ENCODE data around the gene SIM1.

SIM1 gene

DNA sequence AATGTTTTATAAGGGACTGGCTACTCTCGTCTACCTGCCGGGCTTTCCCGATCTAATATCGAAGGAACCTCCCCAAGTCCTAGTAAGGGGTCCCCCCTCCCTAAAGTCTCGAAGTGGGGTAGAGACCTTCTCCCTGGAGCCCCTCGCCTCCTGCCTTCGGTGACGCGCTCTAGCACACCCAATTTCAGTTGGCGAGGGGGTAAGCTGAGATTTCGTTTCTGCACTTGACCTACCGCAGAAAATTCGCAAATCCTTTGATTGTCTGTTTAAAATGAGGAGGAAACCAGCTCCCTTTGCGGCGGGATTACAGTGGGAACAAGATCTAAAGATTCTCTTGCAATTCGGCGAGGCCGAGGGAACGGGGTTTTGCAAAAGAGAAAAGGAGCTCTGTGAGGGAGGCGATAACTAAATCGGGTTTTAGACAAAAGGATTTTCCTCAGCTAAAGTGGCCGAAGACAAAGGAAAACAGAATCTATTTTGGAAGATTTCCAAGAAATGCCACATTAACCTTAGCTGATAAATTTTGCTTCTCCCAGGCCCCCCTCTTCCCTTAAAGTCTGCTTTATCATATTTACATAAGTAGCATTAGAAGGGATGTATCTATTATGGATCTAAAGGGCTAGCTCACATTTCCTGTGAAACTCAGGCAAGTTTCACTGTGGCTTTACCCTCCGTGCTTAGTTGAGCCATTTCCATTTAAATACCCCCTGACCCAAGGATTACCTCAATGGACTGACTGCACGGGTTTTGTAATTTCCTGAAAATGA is 8.4 kb downstream of the SIM1 start:
- DNase-seq = no peak

DNA sequence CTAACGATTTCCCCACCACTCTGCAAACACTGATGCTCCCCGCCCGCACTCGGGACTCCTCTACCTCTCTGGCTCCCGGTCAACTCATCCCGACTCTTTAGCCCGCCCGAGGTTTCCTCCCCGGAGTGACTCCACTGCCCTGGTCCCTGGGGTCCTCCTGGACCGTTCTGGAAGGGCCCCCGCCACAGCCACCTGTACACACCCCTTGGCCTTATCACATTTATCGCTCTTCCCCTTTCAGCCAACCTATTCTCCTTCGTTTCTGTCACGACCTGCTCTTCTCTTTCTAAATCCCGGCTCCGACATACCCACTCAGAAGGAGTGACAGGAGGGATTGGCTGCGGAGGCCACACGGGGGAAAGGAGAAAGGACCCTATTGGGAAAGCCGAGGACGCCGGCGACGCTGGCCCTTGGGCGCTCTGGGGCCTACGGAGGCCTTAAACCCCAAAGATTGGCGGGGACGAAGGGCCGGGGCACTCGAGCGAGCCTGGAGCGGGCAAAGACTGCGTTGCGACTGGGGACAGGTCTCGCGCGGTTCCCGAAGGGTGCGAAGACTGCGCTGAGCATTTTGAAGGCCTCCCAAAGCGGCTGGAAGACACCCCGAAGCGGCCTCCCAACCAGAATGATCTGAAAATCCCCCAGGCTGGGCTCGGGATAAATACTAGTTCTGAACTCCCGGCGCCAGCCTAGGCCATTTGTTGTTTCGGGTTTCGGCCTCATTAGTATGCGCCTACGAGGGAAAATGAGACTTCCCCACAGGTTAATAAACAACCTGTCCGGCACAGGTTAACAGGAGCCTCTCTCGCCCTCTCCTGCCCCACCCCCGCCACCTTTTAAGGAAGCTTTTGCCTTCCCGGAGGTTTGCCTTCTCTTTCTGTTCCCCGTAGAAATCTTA is 9.2 kb downstream of the SIM1 start:
- DNase-seq = no peak

DNA sequence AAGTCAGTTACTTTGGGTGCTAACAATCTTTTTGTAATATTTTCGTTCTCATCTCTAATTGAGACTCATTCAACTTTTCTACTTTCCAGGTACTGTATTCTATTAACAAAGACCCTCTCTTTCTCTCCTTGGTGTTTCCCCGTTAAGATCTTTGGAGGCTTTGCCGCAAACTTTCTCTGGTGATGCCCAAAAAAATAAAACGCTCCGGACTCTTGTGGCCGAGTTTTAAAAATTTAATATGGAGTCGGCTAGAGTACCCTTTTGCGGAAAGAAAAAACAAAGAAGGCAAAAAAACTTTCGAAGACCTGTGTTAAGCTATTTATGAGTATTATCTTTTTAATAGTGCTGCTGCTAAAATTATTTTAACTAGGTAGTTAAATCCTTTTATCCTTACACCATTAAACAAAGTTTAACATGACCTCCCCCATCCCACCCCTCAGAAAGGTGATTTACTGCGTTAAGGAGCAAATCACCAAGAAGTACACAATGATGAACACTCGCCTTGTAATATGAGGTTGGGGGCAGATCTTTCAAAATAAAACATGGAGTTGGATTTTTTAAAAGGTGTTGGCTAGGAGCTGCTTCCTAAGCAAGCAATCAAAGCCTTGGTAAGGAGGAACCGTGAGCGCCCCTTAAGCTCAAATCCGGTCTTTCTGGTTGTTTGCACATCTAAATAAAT is 10.0 kb downstream of the SIM1 start:
- no peak for DNase-seq

DNA sequence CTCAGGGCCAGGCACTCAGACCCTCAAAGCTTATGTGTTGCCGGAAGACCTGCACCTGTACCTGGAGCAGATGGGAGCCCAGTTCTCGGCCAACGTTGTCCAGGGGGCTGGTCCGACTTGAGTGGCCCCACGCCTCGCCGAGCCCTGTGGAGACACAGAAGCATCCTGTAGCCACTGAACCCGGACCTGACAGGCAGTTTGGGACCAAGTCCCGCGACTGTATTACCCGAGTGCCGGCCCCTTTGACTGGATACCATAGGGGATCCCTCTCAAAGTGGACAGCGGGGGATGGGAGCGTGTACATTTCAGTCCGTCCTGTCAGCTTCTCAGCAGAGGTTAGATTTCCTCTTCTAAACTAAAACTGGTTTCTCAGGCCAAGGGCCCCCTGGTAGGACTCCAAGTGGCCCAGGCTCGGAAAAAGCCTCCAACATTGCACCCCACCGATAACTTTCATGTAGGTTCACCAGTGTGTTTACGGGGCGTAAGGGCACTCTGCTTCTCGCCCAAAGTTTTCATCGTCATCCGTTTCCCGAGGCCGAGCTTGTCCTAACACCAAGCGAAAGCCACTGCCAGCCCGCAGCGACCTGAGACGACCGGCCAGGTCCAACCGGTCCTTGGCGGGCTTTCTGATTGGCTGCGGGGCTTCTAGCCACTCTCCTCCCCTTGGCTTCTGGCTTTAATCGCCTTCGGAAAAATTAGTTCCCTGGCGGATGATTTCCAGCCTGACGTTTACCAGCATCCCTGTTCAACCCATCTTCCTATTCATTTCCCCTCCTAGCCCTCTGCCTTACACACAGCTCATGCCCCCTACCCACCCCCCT is 10.8 kb downstream of the SIM1 start:
- no peak for DNase-seq

DNA sequence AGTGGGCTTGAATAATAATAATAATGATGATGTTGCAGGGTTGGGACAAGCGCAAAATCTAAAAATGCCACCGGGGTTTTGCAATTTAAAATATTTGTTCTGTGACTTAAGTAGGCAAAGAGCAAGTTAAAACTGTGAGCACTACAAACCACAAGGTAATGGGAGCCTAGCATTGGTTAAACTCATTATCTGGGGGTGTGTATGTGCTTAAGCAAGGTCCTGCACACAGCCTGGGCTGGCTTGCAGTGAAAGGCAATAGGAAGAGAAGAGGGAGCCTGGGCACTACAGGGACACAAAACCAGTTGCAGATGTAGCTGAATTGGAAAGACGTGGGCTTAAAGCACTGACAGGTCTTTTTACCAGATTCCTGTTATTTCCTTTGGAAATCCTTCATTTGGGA is 11.7 kb downstream of the SIM1 start:
- DNase-seq = no peak

DNA sequence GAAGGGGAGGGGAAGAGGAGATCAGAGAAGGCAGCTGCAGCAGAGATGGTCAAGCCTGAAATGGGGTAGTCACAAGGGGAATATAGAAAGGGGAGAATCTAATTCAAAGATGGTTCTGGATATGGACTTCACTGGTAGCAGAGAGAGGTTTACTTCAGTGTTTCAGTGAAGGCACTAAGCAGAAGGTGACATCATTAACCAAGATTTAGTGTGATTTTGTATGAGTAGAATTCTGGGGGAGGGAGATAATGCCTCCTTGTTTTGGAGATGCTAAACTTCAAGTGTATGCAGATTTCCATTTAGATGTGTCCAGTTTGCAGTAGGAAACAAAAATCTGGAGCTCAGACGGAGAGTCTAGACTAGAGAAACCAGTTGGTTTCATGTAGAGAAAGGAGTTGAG is 13.1 kb downstream of the SIM1 start:
- no peak for DNase-seq

DNA sequence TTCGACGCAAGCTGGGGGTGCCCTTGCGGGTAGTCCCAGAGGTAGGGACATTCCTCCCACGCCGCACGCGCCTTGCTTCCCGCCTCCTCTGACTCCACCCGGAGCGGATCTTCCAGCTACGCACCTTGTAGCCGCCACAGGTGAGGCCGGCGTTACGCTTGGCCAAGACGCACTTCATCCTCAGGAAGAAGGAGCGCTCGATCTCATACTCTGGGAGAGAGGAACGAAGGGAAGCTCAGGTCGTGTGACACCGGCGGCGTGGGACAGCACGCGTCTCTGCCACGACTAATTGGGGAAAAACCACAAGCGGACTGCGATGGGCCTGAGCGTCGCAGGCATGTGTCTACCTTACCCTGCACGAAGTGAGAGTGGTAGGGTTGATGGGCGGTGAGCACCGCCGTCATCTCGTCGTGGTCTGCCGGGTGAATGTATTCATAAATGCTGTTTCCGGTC is 15.5 kb downstream of the SIM1 start:
- DNase-seq = no peak

DNA sequence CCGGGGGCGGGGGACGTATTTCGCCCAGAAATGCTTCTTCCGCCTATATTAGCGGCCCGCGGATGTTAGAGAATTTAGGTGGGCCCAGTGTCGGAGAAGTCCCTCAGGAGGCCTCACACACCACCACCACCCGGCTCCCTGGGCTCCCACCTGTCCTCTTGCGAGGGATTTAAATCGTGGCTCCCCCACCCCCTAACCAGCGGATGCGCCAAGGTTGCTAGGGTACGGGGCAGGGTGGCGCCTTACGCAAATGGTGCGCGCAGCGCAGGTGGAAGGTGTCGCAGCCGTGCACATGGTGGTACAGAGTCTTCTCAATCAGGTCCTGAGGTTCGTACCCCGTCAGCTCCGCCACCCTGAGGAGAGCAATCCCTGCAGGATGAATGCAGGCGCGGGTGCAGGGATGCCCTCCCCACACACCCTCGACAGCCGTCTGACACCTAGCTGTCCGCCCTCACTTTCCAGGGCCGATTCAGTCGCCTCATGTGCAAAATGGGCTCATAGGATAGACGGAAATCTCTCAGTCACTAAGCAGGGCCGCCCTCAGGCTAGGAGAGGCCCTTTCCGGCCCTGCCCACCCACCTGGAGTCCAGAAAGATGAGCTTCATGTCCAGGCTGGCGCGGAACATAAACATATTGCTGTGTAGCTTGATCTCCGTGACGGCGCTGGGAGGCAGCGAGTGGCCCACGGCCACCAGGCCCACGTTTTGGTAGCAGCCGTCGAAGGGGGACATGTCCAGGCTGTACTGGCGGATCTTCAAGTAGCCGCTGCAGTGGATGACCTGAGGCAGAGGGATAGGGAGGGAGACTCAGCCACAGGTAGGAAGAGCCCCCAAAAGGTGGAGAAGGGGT is 16.6 kb downstream of the SIM1 start:
- no peak for DNase-seq

DNA sequence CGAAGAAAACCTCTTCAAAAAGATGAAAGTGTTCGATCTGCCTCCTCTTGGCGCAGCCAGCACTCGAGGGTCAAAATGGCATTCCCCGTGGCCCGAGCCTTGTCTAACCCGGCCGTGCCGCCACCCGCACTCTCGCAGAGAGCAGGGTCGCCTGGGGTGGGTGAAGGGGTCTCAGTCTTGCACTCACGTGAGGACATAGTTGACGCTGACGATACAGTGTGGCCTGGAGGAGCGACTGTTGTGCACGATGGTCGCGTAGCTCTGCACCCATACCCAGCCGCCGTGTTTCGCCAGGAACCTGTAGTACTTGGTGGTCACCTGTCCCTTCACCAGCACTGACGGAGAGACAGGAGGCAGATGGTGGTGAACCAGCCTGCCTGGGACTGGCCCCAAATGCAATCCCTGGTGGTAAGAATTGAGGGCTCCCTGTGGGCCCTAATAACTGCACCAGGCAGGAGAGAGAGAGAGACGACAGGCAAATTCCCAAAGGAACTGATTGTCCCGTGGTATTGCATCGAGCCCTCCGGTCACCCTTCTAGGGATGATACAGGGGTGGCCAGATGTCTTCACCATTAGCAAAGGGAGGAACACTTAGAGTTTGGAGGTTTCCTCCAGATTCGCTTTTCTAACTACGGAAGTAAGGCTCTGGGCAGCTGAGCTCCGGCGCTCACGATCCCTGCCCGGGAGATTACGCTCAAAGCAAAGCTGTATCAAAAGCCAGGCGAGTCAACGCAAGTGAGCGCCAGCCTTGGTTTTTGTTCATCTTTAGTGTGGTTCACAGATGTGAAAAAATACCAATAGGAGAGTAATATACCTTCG is 17.4 kb downstream of the SIM1 start:
- no peak for DNase-seq

DNA sequence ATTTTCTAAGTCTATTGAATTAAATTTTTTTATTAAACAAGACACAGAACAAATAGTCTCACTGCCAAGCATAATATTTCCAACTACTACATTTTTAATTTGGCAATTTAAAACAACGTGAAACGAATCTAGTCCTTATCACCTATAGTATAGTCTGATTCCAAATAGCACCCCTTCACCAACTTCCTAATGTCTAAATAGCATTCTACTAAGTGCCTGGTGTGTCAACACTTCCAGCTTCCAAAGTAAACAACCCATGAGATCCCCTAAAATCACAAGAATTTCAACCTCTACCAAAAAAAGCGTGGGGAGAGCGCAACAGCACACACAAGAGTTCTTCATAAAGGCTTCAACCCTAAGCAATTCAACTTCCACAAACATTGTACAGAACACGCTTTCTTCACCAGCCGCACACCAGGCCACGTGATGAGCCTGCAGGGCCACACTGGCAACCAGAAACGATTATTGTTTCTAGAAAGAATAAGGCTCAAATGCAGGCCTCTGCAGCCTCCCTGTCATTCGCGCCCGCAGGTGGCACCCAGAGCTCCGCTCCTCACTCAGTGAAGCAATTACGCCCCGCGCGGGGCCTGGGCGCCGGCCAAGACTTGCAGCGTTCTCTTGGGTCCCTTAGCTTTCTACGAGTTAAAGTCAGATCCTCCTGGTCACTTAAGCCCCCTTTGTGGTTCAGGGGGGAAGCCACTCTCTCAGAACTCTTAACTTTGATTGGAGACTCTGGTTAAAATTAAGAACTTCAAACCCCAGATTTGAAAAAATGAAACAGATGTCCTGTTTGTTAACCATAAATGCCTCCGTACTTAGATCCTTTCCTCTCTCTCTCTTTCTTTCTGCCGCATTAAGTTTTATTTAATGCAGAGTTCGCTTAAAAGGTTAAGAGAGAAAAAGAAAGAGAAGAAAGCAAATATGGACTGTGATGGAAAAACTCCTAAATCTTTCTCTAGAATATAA is 18.3 kb downstream of the SIM1 start:
- DNase-seq = no peak

DNA sequence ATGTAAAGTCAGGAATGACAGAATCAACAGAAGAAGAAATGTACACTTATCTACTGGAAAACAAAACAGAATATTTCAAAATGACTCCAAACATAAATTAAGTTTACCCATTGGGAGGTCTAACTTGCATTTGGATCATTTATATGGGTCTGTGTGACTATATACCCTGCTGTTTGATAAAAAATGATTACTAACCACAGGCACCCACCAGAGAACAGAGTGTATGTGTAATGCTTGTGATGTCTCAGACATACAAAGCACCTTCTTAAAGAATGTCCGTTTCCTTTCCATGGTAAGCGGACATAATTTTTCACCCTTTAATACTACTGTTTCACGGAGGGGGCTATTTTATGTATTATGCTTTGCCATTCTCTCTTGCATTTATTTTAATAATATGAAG is 19.2 kb downstream of the SIM1 start:
- DNase-seq = no peak

DNA sequence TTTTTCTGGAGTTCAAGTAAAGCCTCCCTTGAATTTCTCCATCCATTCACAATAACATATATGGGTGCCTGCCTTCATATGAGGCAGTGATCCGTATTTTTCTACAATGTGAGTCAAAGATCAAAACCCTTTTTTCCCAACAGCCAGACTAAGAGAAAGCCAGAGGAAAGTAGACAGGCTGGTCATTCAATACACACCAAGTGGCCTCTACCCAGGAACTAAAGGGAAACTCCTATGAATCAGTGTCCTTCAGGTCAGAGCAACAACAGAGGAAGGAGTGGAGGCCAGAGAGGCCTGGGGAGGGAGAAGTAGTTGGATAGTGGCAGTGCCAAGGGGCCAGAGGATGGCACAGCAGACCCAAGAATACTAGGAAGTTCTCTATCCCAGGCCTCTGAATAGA is 23.8 kb downstream of the SIM1 start:
- no peak for DNase-seq

DNA sequence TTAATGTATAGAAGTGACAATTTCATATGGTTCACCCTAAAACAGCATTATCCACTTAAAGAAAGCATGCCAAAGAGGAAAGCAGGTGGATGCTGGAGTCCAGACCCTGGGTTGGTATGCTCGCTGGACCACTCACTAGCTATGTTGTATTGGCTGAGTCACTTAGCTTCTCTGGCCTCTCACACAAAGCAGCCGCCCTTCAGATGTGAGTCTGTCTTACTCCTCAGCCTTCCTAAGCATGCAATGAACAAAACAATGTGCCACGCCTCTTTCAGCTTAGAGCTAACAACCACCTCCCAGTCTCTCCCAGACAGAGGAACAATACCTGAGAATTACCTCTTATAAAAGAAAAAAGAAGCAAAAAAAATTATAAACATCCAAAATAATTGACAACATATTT is 29.4 kb downstream of the SIM1 start:
- DNase-seq = no peak

DNA sequence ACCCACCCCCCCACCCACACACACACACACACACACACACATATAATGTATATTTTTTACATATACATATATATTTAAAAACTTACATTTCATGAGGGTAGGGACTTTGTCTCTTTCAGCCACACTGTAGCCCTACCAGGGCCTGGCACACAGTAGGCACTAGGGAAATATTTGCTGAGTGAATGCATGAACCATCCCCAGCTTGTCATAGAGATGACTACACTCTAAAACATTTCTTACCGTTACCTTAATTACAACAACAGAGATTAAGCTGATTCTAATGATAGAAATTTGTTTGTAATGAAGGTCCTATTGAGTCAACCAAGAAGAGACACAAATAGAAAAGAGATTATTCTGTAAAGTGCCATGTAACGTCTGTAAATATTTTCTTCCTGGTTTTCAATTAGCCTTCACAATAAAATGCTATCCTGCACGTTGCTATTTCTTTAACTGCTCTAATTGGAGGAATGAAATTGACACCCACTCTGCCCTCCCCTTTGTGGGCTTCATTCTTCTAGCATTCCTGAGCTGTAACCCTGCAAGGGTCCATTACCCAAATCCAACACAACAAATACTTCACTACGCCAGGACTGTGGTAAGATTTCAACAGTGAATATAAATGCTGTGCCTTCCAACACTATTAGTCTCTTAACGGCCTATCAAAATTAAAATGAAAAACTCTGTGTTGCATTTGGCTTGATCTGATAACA is 30.8 kb downstream of the SIM1 start:
- DNase-seq = no peak

DNA sequence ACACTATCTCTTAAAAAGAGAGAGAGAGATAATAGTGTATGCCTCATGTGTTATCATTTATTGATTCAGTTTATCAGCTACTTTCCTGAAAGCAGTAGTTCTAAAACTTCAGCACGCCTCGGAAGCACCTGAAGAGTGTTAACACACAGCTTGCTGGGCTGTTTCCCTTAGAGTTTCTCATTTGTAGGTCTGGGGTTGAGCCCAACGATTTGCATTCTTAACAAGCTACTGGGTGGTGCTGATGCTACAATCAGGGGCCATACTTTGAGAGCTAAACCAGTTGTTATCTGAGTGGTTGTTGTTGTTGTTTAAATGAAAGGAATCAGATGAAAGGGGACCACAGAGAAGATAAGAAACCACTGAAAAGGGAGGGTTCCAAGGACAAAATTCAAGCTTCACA is 32.6 kb downstream of the SIM1 start:
- no peak for DNase-seq

DNA sequence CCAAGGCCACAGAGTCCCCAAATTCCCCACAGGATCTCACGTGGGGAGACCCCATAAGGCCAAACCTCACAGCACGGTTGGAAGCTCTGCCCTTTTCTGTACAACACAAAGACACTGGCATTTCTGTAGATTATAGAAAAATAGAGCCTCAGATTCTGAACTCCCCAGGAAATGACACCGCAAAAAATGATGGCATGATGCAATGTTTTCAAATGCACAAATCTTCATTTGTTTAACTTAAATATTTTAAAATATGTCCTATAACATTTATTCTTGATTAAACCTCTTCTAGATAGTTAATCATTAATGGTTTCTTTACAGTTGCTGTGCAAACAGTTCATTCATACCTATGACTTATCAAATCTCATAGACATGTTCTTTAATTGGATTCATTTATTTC is 33.8 kb downstream of the SIM1 start:
- DNase-seq = no peak

DNA sequence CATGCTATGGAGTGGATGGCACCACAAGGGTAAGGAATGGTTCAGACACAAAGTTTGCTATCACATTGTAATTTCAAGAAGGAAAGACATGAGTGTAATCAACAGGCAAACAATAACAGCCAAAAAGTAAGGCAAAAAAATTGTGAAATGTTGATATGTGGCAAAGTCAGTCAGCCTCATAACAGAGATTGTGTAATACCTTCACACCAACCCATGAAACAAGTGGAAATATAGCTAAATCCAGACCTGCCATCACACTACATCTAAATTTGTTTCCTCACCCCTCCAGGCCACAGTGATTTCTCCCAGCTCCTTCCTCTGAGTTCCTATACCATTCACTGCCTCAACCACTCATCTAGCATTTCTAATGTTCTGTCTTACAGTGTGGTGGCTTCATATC is 37.3 kb downstream of the SIM1 start:
- DNase-seq = no peak

DNA sequence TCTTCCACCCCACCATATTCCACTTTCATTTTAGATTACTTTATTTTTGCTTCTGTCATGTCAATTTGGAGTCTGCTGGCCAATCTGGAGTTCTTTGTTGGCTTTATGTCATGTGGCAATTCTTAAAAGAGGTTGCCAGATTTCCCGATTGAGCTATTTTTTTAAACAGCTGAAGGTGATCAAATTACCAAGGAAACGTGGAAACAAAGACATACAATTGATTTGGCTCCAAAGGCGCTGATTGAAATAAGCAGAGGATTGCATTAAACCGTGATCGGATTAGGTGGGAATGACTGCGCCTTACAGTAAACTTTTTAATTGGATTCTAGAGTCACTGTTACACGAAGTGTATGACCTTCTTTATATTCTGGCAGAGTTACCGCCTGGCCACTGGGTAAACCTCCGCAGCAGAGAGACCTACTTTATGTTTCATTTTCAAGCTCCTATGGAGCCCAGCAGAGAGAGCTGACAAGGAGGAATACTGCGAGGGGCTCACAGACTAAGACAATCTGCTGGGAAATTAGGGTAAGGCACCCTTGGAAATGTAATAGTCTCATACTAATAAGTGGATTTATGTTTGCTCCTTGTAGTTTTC is 37.9 kb downstream of the SIM1 start:
- no peak for DNase-seq

DNA sequence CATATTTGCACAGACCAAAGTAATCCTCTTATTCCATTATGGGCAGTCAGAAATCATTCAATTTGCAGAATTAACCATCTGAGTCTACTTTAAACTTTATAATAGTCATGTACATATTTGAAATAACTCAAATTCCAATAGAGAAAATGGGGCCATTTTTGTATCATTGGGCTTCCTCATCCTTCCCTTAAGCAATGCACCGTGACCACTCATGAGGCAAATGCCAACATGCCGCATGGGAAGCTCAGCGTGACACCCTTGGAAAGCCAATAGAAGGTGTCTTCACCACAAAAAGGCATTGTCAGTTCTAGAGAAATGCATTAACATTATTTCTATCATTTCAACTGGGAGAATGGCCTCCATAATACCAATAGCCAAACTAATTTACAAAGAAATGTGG is 38.5 kb downstream of the SIM1 start:
- DNase-seq = no peak
